GM12878 (cell line): ENCODE measurements around the gene SCP2. TPM values are rescaled to one million over a fixed set of nuclear protein-coding genes. Genes with fewer than 3 reads are reported as not detected.

ENCODE experiments used
- ATAC-seq: fragments of 200-7000 bp; cut with Tn5 transposase; 3 replicates; pipeline ENCODE4 v1.9.1; 2020; ENCODE audit warnings: mild to moderate bottlenecking, moderate library complexity
- BruUV-seq: library from RNA; stranded (reverse); fragments of 400-500 nt; replicated peaks from 2 replicates; lab custom pipeline; 2021; lab: Mats Ljungman, UMichigan
- CTCF ChIA-PET: fragments of 300-600 bp; sonication (Branson Sonifier 250); formaldehyde crosslinking; extraction: SDS; loops from one replicate; lab custom pipeline; 2021; ENCODE audit warnings: inconsistent platforms; lab: Yijun Ruan, JAX
- POLR2A ChIA-PET: fragments of 350-600 bp; formaldehyde crosslinking; extraction: SDS; loops from one replicate; lab custom pipeline; 2021; ENCODE audit warnings: inconsistent platforms; lab: Charles Lee
- RAD21 ChIA-PET: fragments of 300-600 bp; sonication (Branson Sonifier 250); formaldehyde crosslinking; loops from one replicate; lab custom pipeline; 2023; ENCODE audit warnings: antibody characterized with exemption; ENCODE audit not compliant: unreplicated experiment; lab: Charles Lee
- SMC1A ChIA-PET: fragments of 300-600 bp; sonication (Branson Sonifier 250); formaldehyde crosslinking; loops from one replicate; lab custom pipeline; 2023; ENCODE audit not compliant: unreplicated experiment, uncharacterized antibody; lab: Charles Lee
- DNase-seq: peaks from one replicate; pipeline ENCODE4 v3.0.0-alpha.2; 2011; ENCODE audit warnings: low read depth, low spot score
- FAIRE-seq: peaks from 3 replicates; lab custom pipeline; 2011; peaks lifted over from hg19 to GRCh38; lab: Jason Lieb, UNC
- H2AFZ ChIP-seq: 2 replicates; pipeline ENCODE4 v1.6.0; 2011; ENCODE audit warnings: low read depth, low read length, control low read depth; ENCODE audit not compliant: control insufficient read depth
- H3K27ac ChIP-seq: 2 replicates; pipeline ENCODE4 v1.5.1; 2011; ENCODE audit warnings: control low read depth; ENCODE audit not compliant: control insufficient read depth, insufficient read depth
- H3K27me3 ChIP-seq, 2 experiments: replicated peaks in 1 of 2; 2 replicates each; pipeline versions ENCODE4 v1.6.0 to v1.6.1; 2011; ENCODE audit warnings: low read length in 1 of 2; ENCODE audit not compliant: control insufficient read depth in 2 of 2, insufficient read depth in 2 of 2
- H3K36me3 ChIP-seq, 2 experiments: 2 replicates each; pipeline ENCODE4 v1.5.1; 2011; ENCODE audit warnings: low read length in 1 of 2; ENCODE audit not compliant: control insufficient read depth in 2 of 2, insufficient read depth in 2 of 2
- H3K4me1 ChIP-seq: 2 replicates; pipeline ENCODE4 v1.6.1; 2011; ENCODE audit warnings: mild to moderate bottlenecking, low read length, moderate library complexity, mixed read lengths; ENCODE audit not compliant: control insufficient read depth, insufficient read depth
- H3K4me2 ChIP-seq: 2 replicates; pipeline ENCODE4 v1.6.0; 2011; ENCODE audit warnings: control low read depth; ENCODE audit not compliant: control insufficient read depth, insufficient read depth
- H3K4me3 ChIP-seq: fragments of 200-600 bp; sonication (generic); 2 replicates; pipeline ENCODE4 v1.5.1; 2016
- H3K79me2 ChIP-seq: 2 replicates; pipeline ENCODE4 v1.6.0; 2011; ENCODE audit warnings: low read length; ENCODE audit not compliant: control insufficient read depth, insufficient read depth
- H3K9ac ChIP-seq: 2 replicates; pipeline ENCODE4 v1.8.0; 2011; ENCODE audit warnings: low read length, control low read depth, mixed read lengths; ENCODE audit not compliant: control insufficient read depth, insufficient read depth
- H3K9me3 ChIP-seq: replicated peaks from 3 replicates; pipeline ENCODE4 v1.5.1; 2011; ENCODE audit warnings: mild to moderate bottlenecking, low read length; ENCODE audit not compliant: control insufficient read depth, insufficient read depth
- H4K20me1 ChIP-seq: 2 replicates; pipeline ENCODE4 v1.6.0; 2011; ENCODE audit not compliant: control insufficient read depth, insufficient read depth
- ASH2L ChIP-seq: fragments of 300-600, 200-600 bp; sonication (generic); IDR thresholded peaks from 2 replicates; pipeline ENCODE4 v1.6.1; 2017; ENCODE audit warnings: low read depth, mild to moderate bottlenecking, borderline replicate concordance
- CEBPB ChIP-seq, 2 experiments: fragments of 150-350 bp in 1 of 2; IDR thresholded peaks; 2 replicates each; pipeline ENCODE4 v1.6.1; 2012 to 2014; ENCODE audit warnings: low read depth in 2 of 2, low read length in 2 of 2, borderline replicate concordance in 1 of 2, inconsistent platforms in 1 of 2
- CEBPZ ChIP-seq: fragments of 150-350 bp; IDR thresholded peaks from 2 replicates; pipeline ENCODE4 v1.6.1; 2016; ENCODE audit warnings: low read depth, low read length
- CHD2 ChIP-seq: IDR thresholded peaks from 2 replicates; pipeline ENCODE4 v1.6.1; 2011; ENCODE audit warnings: low read depth, low read length, improper control_type of control experiment, borderline replicate concordance
- GABPA ChIP-seq: IDR thresholded peaks from 2 replicates; pipeline ENCODE4 v1.6.1; 2014; ENCODE audit warnings: antibody characterized with exemption, low read depth, mild to moderate bottlenecking, inconsistent platforms
- IRF4 ChIP-seq: IDR thresholded peaks from 2 replicates; pipeline ENCODE4 v1.6.1; 2011; ENCODE audit warnings: low read depth, low read length
- JUND ChIP-seq: IDR thresholded peaks from 2 replicates; pipeline ENCODE4 v1.6.1; 2012; ENCODE audit warnings: low read depth, mild to moderate bottlenecking, low read length, improper control_type of control experiment, moderate library complexity
- KAT2A ChIP-seq: conservative IDR thresholded peaks from 2 replicates; pipeline ENCODE4 v1.6.1; 2011; ENCODE audit warnings: low read depth, low read length; ENCODE audit not compliant: control insufficient read depth
- PBX3 ChIP-seq: IDR thresholded peaks from 2 replicates; pipeline ENCODE4 v1.6.1; 2011; ENCODE audit warnings: mild to moderate bottlenecking, low read depth, low read length, moderate library complexity; ENCODE audit not compliant: insufficient replicate concordance
- POLR2A ChIP-seq: IDR thresholded peaks from 2 replicates; pipeline ENCODE4 v1.6.1; 2011; ENCODE audit warnings: low read depth, mild to moderate bottlenecking, low read length
- RB1 ChIP-seq: fragments of 450-650 bp; formaldehyde crosslinking; IDR thresholded peaks from 2 replicates; pipeline ENCODE4 v1.6.1; 2017; ENCODE audit warnings: mild to moderate bottlenecking, borderline replicate concordance
- RBBP5 ChIP-seq: fragments of 200-600 bp; sonication (generic); conservative IDR thresholded peaks from 2 replicates; pipeline ENCODE4 v1.6.1; 2016
- SIX5 ChIP-seq: IDR thresholded peaks from 2 replicates; pipeline ENCODE4 v1.6.1; 2011; ENCODE audit warnings: mild to moderate bottlenecking, low read depth, low read length, moderate library complexity; ENCODE audit not compliant: severe bottlenecking
- SPI1 ChIP-seq: IDR thresholded peaks from 2 replicates; pipeline ENCODE4 v1.6.1; 2011; ENCODE audit warnings: low read depth, mild to moderate bottlenecking, low read length, moderate library complexity, borderline replicate concordance; ENCODE audit not compliant: insufficient read depth
- TAF1 ChIP-seq: IDR thresholded peaks from 2 replicates; pipeline ENCODE4 v1.6.1; 2011; ENCODE audit warnings: mild to moderate bottlenecking, low read depth, low read length, borderline replicate concordance
- ZNF207 ChIP-seq: fragments of 450-650 bp; IDR thresholded peaks from 2 replicates; pipeline ENCODE4 v1.6.1; 2014; ENCODE audit warnings: antibody characterized with exemption, mild to moderate bottlenecking, borderline replicate concordance
- ZNF24 ChIP-seq: fragments of 450-650 bp; IDR thresholded peaks from 2 replicates; pipeline ENCODE4 v1.6.1; 2017; ENCODE audit warnings: antibody characterized with exemption, mild to moderate bottlenecking
- ZNF622 ChIP-seq: fragments of 450-650 bp; IDR thresholded peaks from 2 replicates; pipeline ENCODE4 v1.6.1; 2017; ENCODE audit warnings: mild to moderate bottlenecking, inconsistent platforms
- WGBS: methylation state at CpG from one replicate; pipeline ENCODE4 v1.1.6; 2016; ENCODE audit warnings: low lambda C conversion rate; ENCODE audit not compliant: insufficient replicate concordance, insufficient coverage; ENCODE audit errors: missing lambda C conversion rate; 5-methylcytosine and 5-hydroxymethylcytosine counted together
- in situ Hi-C: fragments of 300-500 bp; cut with MboI; formaldehyde crosslinking; loops from 9 replicates; pipeline ENCODE4 v1.14.3; 2018; ENCODE audit warnings: mixed read lengths
- intact Hi-C: fragments of 100-400 bp; cut with micrococcal nuclease; formaldehyde crosslinking; loops from one replicate; pipeline ENCODE4 v1.14.2; 2022; ENCODE audit not compliant: unreplicated experiment
- polyA plus RNA-seq, 11 experiments: library from polyadenylated mRNA; depleted of rRNA in 4 of 11; unstranded in 6 of 11; stranded (reverse) in 5 of 11; fragments of >200 nt; fragmentation: Nextera tagmentation in 4 of 11; fragmentation: Illumina TruSeq in 1 of 11; extraction: Ambion mirVana in 4 of 11; extraction: Trizol in 1 of 11; gene quantifications; 1 replicate in 1 of 11; 2 replicates in 10 of 11; pipeline versions ENCODE4 v1.2.1 to v1.2.3, GENCODE V29; 2011 to 2016; ENCODE audit warnings: inconsistent platforms in 2 of 11, missing spikeins in 2 of 11, low read depth in 1 of 11
- total RNA-seq, 4 experiments: library from RNA; depleted of rRNA in 3 of 4; stranded (reverse); fragments of >200 nt in 3 of 4; fragmentation: Illumina TruSeq in 1 of 4; extraction: Trizol in 1 of 4; gene quantifications; 2 replicates each; pipeline versions ENCODE4 v1.2.1 to v1.2.3, GENCODE V29; 2013 to 2021
- TF ChIP-seq, protein P1 (sequence below): fragments of 450-650 bp; IDR thresholded peaks from 2 replicates; pipeline ENCODE4 v1.6.1; 2017; ENCODE audit warnings: borderline replicate concordance

SCP2 gene
- total and polyA plus RNA-seq, 10 of the 15 experiments (the other 5 are each of a cell fraction or from before 2014, with no cell fraction given) = 74.3 to 327 (median 127) TPM

GRCh38 chr1:53093778-53094532 lies 166.9 kb downstream of the SCP2 start:
- Histone ChIP-seq H3K79me2 (no peaks in the 10 kb centered on the region), H2AFZ (no peak overlapping the region), H3K4me1 (no peaks in the 10 kb centered on the region), H4K20me1 (no peaks in the 10 kb centered on the region), H3K9ac (no peak overlapping the region), H3K4me2 (no peak overlapping the region), H3K9me3 (peaks cover 6% of the 10 kb centered on the region; the same call in 2 of the 3 replicates), H3K27ac (no peak overlapping the region), H3K4me3 (no peak overlapping the region), H3K27me3 (no peaks in the 10 kb centered on the region; a peak in 1 of 4 replicates), H3K36me3 (no peaks in the 10 kb centered on the region)
- intact Hi-C loops = no loop called here
- SMC1A ChIA-PET = no interaction called here
- no peak for ATAC-seq
- 57% methylated on average over 20 of the region's 20 CpGs for WGBS
- in situ Hi-C loops = no loop called here
- POLR2A ChIA-PET = no interaction called here
- DNase-seq = no peak
- CTCF ChIA-PET = no interaction called here
- RAD21 ChIA-PET = no interaction called here
- FAIRE-seq = no peak
- TF ChIP-seq SPI1 (no peak), JUND (no peak), CHD2 (no peak), TAF1 (no peak), PBX3 (no peak), ZNF207 (no peak), KAT2A (no peak), CEBPZ (no peak), GABPA (no peak), IRF4 (no peak), SIX5 (no peak), POLR2A (no peak), ASH2L (no peak), CEBPB (IDR thresholded peaks at IDR 0.05; ENCODE audit: borderline replicate concordance in 1 of 2, low read depth in 2 of 2, low read length in 2 of 2) (no peak), ZNF24 (no peak), RB1 (no peak), RBBP5 (no peak), ZNF622 (no peak)
- TF ChIP-seq, protein P1, sequence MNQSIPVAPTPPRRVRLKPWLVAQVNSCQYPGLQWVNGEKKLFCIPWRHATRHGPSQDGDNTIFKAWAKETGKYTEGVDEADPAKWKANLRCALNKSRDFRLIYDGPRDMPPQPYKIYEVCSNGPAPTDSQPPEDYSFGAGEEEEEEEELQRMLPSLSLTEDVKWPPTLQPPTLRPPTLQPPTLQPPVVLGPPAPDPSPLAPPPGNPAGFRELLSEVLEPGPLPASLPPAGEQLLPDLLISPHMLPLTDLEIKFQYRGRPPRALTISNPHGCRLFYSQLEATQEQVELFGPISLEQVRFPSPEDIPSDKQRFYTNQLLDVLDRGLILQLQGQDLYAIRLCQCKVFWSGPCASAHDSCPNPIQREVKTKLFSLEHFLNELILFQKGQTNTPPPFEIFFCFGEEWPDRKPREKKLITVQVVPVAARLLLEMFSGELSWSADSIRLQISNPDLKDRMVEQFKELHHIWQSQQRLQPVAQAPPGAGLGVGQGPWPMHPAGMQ = no peak
- BruUV-seq = no TSS peak
